Right hindlimb (tissue), 1 donor: ENCODE data around the gene CDR2L.
"Not testable (repeated sequence)": the region's sequence is repeated elsewhere in the genome, so short reads cannot be mapped to it uniquely, and the experiment has no call there.

Experiments used
- DNase-seq: peaks from one replicate; pipeline ENCODE4 v3.0.0-alpha.2; 2018

The CDR2L gene

DNA sequence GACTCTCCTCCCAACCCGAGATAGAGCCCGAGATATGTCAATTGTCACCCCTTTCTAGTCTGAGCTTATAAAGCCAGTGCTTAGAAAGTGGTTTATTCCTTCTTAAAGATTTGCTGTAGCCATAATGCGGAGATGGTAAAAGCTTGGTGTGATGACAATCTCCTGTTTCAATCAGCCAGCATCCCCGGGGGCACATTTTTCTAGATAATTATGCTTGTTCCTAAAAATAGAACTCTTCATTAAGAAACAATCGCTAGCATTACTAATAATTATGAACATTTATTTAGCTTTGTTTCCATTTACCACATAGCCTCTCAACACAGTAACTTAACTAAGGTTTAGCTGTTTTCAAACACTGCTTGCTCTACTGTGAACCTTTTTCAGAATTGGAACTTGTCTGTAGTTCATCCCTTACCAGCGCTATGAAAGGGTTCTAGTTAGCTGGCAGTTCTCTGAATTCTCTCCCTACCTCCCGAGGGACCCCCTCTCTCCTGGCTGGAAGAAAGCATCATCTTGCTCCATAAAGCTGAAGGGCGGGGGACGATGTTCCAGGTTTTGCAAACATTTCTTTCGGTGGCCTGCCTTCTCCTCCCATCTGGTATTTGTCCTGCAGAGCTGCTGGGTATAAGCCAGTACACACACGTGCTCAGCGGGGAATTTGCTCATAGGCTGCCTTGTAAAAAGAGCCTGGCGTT is 24.1 kb downstream of the CDR2L start:
- DNase-seq = peak; percentile 87

DNA sequence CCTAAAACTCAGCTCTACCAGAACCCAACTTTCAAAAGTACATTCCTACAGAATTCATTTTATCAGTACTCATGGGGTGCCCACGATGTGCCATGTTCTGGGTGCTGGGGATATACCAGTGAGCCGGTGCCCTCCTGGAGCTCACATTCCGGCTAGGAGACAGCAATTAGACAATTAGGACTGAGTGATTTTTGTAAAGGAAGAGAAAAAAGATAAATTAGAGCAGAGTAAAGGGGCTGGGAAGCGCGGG is 24.6 kb downstream of the CDR2L start:
- DNase-seq = no peak

DNA sequence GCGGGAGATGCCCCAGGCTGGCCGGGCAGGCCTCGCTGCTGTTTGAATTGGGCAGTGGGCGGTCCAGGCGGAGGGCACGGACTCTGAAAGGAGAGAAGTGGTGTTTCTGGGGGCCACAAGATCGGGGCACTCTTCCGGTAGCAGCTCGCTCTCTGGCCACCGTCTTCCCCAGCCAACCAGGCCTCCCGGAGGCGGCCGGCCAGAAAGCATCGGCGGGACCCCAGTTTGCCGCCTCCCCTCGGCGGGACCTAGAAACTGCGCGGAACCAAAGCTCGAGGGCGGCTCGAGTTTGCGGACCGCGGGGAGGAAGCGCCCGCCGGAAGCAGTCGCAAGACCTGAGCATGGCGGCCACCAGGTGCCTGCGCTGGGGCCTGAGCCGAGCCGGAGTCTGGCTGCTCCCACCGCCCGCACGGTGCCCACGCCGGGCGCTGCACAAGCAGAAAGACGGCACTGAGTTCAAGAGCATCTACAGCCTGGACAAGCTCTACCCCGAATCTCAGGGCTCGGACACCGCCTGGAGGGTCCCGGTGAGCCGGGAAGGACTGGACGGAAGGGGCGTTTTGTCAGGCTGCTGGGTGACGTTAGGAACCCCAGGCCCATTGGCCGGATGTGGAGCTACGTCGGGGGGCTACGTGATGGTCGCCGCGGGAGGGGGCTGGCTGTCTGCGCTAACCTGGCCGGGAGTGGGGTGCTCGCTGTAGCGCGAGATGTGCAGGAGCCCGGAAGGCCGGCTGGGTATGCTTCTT is 25.1 kb downstream of the CDR2L start, which contains the start of gene MRPL58:
Gene MRPL58 (plus strand): TSS at position 325 of the 746 bp plus-strand sequence. CDS start 17 bp downstream, at position 342.
- DNase-seq = peak; percentile 93

DNA sequence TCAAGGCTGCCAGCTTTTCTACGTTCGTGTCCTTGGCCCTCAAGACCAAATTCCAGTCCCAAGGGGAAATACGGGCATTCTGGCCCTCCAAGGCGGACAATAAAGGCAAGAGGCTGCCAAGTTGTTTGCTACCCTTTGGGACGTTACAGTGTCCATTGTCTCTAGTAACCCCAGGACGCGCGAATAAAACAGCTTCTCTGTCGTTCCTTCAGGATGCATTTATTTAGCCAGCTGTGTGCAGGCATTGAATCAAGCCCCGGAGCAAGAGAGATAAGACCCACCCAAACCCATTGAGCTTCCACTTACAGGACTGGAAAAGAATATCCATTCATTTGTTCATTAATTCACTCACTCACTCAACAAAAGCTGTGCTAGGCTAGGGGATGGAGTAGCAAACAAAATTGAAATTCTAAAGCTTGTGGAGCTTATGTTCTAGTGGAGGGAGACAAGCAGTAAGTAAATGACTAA is 25.7 kb downstream of the CDR2L start:
- DNase-seq = no peak

DNA sequence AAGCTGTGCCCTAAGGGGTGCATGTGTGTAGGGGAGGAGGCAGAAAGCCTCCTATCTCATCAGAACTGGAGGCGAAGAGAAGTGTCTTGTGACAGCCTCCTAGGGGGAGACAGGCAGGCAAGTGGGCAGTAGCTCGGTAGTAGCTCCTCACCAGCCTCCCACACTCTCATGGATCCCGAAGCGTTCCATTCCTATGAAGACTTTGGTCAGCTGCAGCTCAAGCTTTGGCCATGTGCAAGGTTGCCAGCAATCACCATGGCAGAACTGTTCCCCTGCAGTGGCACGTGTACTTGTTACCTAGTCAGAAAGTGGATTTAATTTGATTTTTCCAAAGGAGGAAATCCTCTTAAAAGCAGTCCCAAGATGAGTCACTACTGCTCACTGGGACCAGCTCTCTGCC is 31.7 kb downstream of the CDR2L start:
- DNase-seq = no peak

DNA sequence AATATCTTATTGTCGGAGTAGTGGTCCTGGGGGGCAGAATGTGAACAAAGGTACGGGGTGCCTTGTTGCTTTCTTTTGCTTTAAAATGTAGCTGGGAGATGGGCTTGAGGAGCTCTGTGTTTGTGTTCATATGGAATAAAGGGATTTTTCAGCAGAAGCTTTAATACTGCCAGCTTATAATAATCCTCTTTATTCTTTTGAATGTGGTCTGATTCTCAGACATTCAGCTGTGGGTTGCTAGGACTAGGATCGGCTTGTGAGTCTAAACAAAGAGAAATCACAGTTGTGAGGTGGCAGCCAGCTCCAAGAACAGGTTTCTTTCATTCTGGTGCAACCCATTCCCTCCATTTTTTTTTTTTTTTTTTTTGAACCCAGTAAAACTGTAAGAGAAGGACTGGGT is 32.3 kb downstream of the CDR2L start:
- no peak for DNase-seq

DNA sequence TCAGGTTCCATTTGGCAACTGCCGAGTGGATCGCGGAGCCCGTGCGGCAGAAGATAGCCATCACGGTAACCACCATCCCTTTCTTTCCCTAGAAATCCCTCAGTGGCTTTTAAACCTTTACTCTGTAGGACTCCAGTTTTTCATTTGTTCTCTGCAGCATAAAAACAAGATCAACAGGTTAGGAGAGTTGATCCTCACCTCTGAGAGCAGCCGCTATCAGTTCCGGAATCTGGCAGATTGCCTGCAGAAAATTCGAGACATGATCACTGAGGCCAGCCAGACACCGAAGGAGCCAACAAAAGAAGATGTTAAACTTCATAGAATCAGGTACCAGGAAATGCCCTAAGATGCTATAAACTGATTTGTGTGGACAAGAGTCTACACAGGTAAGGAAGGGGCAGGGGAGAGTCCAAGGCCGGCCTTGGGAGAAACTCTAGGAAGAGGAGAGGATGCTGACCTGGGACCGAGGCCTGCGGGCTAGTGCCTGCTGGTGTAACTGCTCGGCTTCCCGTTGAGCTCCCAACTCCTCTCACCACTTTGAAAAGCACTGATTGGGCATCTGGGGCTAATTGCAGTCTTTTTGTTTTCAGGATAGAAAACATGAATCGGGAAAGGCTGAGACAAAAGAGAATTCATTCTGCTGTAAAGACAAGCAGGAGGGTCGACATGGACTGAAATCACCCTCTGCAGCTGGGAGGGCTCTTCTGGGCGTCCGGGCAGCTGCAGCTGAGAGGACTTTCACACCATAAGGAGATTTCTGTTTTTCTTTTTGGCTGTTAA is 33.1 kb downstream of the CDR2L start:
- DNase-seq = no peak

DNA sequence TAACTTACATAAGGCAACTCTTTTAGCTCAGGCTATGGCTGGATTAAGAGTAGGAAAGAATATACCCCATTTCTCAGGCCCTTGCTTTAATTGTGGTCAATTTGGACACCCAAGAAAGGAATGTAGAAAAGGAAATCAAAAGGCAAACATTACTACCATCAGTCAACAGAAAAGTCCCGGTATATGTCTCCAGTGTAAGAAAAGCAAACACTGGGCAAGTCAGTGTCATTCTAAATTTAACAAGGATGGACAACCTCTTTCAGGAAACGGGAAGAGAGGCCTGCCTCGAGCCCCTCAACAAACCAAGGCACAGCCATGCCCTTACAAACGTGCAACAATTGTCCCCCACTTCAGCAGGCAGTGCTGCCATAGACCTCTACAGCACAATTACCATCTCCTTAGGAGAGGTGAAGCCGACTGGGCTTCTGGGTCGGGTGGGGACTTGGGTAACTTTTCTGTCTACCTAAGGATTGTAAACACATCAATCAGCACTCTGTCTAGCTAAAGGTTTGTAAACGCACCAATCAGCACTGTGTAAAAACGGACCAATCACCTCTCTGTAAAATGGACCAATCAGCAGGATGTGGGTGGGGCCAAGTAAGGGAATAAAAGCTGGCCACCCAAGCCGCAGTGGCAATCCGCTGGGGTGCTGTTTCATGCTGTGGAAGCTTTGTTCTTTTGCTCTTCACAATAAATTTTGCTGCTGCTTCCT is 37.4 kb downstream of the CDR2L start:
- DNase-seq = no peak

DNA sequence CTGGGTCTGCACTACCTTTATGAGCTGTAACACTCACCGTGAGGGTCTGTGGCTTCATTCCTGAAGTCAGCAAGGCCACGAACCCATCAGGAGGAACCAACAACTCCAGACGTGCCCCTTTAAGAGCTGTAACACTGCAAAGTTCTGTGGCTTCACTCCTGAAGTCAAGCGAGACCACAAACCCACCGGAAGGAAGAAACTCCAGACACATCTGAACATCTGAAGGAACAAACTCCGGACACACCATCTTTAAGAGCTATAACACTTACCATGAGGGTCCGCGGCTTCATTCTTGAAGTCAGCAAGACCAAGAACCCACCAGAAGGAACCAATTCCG is 37.9 kb downstream of the CDR2L start:
- not testable (repeated sequence) for DNase-seq

DNA sequence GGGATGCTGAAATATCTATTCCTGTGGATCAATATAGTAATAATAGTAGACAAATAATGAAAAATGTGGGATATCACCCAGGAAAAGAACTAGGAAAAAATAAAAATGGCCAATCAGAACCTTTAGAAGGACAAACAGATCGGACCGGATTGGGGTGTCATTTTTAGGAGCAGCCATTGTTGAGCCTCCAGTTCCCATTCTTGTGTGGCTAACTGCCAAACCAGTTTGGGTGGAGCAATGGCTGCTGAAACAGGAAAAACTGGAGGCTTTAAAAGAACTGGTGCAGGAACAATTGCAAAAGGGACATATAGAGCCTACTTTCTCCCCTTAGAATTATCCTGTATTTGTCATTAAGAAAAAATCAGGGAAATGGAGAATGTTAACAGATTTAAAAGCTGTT is 39.2 kb downstream of the CDR2L start:
- DNase-seq = not testable (repeated sequence)

DNA sequence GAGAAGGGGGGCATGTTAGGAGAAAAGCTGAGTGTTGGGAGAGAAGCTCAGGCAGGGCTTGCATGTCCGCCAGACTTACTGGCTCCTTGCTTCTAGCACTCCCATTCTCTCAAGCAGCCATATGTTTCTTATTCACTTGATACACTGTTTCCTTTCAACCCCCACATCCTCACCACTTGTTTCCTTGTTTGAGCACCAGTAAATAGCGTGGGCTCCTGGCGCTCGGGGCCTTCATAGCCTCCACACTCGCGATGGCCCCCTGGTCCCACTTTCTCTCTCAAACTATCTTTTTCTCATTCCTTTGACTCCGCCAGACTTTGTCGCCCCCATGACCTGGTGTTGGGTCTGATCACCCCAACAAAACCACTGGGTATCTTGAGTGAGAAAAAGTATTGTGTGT is 42.7 kb downstream of the CDR2L start:
- no peak for DNase-seq

DNA sequence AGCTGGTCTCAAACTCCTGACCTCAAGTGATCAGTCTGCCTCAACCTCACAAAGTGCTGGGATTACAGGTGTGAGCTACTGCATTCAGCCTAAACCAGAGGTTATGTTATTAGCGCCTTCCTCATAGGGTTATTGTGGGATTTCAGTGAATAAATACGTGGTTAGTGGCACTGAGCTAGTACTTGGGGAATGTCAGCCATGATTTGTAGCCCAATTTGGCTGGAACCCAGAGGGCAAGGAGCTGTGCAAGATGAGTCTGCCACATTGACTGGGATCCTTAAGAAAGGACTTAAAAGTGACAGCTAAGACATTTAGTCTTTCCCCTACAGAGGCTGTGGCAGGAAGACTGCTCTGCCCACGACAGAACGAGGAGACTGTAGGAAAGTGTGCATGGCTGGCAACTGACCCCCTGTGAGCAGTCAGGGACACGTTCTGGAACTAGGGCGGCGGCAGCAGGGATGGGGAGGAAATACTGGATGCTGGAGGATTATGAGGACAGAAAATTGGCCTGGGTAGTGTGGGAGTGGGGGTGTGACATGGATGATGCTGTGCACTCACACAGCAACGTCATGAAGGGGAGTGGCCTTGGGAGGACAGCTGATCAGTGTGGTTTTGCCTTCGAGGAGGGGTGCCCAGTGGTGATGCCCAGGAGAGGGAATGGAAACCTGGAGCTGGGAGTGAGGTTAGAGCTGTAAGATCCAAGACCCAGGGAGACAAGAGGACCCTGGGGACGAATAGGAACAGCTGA is 44.7 kb downstream of the CDR2L start:
- DNase-seq = peak; percentile 89

DNA sequence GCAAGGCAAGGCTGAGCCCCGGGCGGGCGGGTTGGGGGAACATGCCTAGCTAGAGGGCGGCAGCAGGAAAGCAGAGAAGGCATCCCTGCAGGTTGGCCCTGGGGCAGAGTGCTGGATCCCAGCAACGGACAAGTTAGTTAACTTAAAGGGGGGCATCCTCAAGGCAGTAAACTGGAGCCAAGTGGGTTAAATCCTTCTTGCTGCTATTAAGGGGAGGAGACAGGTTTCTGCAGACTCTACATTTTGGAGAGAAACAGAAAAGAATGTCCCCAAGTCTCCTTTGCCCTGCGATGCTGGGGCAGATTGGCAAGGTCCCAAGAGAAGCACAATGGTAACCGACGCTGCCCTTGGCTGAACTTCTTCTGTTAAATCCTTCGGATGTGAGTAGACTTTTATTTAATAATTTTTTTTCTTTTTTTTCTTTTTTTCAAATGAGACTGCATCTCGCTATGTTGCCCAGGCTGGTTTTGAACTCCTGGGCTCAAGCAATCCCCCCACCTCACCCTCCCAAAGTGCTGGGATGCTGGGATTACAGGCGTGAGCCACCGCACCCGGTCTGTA is 45.4 kb downstream of the CDR2L start:
- peak; percentile 28 for DNase-seq

DNA sequence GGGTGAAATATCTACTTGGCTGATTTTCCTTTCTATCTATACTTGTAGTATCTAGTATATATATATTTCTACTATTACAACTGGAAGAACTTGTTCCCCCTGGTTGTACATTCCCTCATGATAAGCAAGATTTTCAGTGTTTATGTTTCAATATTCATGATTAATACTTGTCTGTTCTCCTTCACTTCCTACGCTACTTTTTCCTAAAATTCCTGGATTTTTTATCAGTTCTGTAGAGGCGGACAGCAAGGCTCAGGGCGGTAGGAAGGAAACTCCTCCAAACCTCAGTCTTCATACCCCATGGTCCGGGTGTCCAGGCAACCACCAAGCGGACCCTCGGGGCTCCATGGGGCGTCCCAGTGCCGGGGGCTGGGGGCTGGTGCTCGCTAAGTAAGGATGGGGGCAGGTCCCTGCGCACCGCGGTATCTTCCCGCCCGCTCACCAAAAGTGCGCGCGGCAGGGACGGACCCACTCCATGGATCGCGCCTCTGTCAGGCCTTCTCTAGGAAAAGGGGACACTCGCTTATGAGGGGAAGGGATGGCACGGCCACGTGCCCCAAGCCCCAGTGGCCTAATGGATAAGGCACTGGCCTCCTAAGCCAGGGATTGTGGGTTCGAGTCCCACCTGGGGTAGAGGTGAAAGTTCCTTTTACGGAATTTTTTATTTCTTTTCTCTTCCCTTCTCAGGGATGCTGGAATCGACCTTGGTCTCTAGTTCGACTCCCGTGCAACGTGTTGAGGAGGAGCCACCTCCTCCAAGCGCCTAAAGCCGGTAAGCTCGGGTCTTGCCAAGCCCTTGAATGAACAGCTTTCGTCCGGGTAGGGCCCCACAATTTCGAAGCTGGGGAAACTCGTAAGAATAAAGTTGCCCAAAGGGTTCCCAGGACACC is 46.2 kb downstream of the CDR2L start:
- peak; percentile 97 for DNase-seq

DNA sequence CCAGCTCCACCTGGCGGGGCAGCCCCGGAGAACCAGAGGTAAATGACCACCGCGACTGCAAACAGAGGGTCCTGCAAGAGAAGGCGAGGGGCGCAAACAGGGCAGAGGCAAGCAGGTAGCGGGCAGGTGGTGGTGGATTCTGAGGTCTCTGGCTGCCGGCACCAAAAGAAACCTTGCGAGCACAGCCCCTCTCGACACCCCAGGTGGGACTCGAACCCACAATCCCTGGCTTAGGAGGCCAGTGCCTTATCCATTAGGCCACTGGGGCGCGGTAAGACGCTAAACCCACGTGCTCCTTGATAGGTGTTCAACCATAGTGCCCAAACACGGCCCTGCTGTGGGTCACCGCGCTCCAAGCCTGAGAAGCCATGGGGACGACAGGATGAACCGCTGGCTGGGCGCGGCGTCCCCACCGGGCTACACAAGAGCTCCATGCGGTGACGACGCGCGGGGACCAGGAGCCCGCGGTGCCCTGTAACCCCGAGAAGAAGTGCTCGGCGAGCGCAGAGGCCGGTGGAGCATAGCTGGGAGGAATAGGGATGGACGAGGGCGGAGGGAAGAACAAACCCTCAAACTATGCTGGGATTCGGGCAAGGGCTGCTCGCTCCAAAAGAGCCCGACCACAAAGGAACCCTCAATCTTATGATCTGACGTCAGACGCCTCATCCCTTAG is 46.9 kb downstream of the CDR2L start:
- peak; percentile 93 for DNase-seq

DNA sequence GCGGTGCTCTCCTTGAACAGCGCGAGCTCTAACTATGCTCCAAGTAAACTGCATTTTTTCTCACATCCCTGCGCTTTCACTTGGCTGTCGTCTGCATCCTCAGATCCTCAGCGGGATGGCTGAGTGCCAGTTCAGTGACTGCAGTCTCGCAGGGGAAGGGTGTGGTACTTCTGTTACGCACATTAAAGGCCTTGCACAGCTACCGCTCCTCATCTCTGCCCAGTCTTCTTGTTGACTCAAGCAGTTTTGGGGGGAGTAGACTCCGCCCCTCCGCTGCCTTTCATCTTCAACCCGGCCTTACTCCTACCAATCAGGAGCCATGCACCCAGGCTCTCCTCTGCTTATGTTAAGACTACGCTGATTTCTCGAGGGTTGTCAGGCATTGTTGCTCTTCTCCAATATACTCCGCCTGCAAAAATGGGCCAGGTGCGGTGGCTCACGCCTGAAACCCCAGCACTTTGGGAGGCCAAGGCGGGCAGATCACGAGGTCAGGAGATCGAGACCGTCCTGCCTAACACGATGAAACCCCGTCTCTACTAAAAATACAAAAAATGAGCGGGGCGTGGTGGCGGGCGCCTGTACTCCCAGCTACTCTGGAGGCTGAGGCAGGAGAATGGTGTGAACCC is 49.3 kb downstream of the CDR2L start:
- DNase-seq = peak; percentile 85

DNA sequence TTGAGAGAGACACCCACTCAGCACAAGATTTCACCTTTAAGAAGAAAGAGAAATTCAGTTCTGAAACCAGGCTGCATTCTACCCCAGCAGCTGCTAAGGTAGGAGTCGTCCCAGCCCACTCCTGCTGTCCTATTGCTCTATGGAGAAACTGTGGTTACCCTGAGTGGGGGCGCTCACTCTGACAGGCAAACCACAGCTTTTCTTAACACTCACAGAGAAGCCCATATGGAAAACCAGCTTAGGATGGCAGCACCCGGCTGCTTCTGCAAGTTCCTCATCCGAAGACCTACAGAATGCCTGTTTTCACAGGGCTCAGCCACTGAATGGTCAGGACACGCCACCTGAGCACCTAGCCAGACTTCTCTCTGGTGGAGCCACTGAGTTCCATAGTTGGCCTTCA is 51.8 kb downstream of the CDR2L start:
- no peak for DNase-seq

DNA sequence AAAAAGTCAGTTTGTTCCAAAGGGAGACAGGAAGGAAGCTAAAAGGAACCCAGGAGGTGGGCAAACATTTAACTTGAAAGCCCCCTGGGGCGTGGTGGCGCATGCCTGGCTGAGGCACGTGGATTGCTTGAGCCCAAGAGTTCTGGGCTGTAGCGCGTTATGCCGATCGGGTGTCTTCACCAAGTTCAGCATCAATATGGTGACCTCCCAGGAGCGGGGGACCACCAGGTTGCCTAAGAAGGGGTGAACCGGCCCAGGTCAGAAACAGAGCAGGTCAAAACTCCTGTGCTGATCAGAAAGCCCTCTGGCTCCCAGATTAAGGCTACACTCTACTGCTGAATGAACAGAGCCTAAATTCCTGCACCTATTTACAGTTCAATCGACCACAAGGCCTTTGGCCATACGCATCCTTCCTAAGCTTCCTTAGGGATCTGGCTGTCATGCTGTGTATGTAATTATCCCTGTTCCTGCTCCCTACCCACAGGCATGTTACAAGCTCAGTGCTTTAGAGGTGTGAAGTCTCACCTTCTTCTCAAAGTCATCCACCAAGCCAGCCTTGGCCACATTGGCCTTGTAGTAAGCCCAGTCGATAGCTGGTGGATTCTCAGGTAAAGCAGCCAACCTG is 54.3 kb downstream of the CDR2L start:
- DNase-seq = no peak

DNA sequence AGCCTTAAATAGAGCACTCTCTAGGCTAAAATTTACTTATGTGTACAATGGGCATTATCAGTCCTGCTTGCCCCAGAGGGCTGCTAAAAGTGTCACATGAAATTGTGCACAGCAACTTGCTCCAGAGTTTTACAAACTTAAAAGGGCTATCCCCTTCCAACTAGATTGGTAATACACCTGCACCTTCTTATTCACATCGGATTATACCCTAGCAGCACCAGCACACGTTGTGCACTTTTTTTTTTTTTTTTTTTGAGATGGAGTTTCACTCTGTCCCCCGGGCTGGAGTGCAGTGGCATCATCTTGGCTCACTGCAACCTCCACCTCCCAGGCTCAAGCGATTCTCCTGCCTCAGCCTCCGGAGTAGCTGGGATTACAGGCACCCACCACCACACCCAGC is 56.4 kb downstream of the CDR2L start:
- DNase-seq = not testable (repeated sequence)

DNA sequence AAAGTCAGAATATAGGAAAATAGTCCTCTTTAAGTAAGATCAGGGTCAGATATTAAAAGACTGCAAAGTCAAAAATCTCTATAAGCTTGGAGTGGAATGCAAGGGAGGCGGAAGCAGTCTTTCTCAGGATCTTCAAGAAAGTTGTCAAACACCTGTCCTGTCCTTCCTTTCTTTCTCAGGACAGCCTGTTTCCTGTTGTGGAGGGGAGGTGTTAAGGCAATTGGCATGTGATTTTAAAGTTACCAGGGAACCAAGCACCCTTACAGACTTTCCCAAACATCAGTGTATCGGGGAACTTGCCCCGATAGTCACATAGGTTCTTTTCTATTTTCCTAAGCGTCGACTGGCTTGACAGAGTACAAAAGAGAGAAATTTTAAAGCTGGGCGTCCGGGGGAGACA is 57.3 kb downstream of the CDR2L start:
- no peak for DNase-seq
